ENCODE measurements around the gene FTO.

FTO gene

GRCh38 chr16:54009464-54010176 is 305.7 kb downstream of the FTO start:
- no peak for DNase-seq (ENCODE audit: low read depth)

GRCh38 chr16:54015147-54015546 is 311.2 kb downstream of the FTO start:
- DNase-seq (ENCODE audit: low read depth): no peak

- DNase-seq (ENCODE audit: low read depth): no peak
Measured at GRCh38 chr16:54022362-54022761, 318.4 kb downstream of the FTO start.

GRCh38 chr16:54026456-54026855 is 322.5 kb downstream of the FTO start:
- peak; percentile 34 for DNase-seq (ENCODE audit: low read depth)

GRCh38 chr16:54027062-54027461 is 323.1 kb downstream of the FTO start:
- peak; percentile 83 for DNase-seq (ENCODE audit: low read depth)

GRCh38 chr16:54027558-54027957 is 323.6 kb downstream of the FTO start:
- peak; percentile 25 for DNase-seq (ENCODE audit: low read depth)

- no peak for DNase-seq (ENCODE audit: low read depth)
Measured at GRCh38 chr16:54027995-54028394, 324.0 kb downstream of the FTO start.

GRCh38 chr16:54030451-54030850 is 326.5 kb downstream of the FTO start:
- DNase-seq (ENCODE audit: low read depth): no peak

- peak; percentile 43 for DNase-seq (ENCODE audit: low read depth)
Measured at GRCh38 chr16:54031107-54031760, 327.3 kb downstream of the FTO start.

GRCh38 chr16:54033747-54034146 is 329.8 kb downstream of the FTO start:
- no peak for DNase-seq (ENCODE audit: low read depth)

- peak; percentile 41 for DNase-seq (ENCODE audit: low read depth)
Measured at GRCh38 chr16:54034684-54035083, 330.7 kb downstream of the FTO start.

- no peak for DNase-seq (ENCODE audit: low read depth)
Measured at GRCh38 chr16:54040480-54040879, 336.5 kb downstream of the FTO start.

GRCh38 chr16:54040975-54041374 is 337.0 kb downstream of the FTO start:
- DNase-seq (ENCODE audit: low read depth): peak; percentile 31

GRCh38 chr16:54048586-54049495 is 344.9 kb downstream of the FTO start:
- DNase-seq (ENCODE audit: low read depth): no peak

- no peak for DNase-seq (ENCODE audit: low read depth)
Measured at GRCh38 chr16:54049591-54050458, 345.9 kb downstream of the FTO start.

GRCh38 chr16:54050459-54051210 is 346.7 kb downstream of the FTO start:
- DNase-seq (ENCODE audit: low read depth): no peak

- DNase-seq (ENCODE audit: low read depth): no peak
Measured at GRCh38 chr16:54051821-54052220, 347.9 kb downstream of the FTO start.

- DNase-seq (ENCODE audit: low read depth): no peak
Measured at GRCh38 chr16:54052271-54052670, 348.3 kb downstream of the FTO start.

GRCh38 chr16:54053891-54054820 is 350.2 kb downstream of the FTO start:
- DNase-seq (ENCODE audit: low read depth): no peak

GRCh38 chr16:54055191-54055590 is 351.2 kb downstream of the FTO start:
- no peak for DNase-seq (ENCODE audit: low read depth)
